GM12873 (cell line): ENCODE results near the gene NIPBL.

Experiments used
- TF ChIP-seq, protein P1 (sequence below): IDR thresholded peaks from 2 replicates; pipeline ENCODE4 v1.5.1; 2012; ENCODE audit warnings: low read depth, mild to moderate bottlenecking, moderate library complexity, low read length, control low read depth; ENCODE audit not compliant: insufficient read depth; ENCODE audit errors: missing control alignments

NIPBL gene

DNA sequence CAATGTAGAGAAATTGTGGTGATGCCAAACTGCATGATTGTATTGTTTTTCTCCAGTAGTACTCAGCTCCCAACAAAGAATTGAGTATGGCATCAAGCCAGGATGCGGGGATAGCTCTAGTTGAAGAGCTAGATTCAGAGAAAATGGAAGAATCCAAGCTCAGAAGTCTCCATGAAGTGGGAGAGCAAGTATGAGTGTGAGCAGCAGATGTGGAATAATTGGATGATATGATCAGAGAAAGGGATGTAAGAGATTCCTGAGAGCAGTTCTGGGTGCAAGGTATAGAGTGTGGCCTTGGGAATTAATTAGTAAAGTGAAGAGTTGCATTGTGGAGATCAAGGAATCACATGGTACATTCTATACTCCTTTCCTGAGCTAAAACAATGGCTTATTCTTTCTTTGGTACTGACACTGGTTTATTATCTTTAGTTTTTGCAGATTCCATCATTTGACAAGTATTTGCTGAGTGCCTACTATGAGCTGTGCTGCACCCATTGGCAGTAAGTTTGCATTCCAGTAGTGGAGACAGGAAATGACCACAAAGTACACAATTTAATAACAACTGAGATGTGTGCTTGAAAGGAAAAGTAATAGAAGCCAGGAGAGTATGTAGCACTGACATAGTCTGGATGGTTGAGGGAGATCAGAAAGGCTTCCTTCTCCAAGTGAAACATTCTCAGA, 195.5 kb downstream of the NIPBL start:
- TF ChIP-seq, protein P1, sequence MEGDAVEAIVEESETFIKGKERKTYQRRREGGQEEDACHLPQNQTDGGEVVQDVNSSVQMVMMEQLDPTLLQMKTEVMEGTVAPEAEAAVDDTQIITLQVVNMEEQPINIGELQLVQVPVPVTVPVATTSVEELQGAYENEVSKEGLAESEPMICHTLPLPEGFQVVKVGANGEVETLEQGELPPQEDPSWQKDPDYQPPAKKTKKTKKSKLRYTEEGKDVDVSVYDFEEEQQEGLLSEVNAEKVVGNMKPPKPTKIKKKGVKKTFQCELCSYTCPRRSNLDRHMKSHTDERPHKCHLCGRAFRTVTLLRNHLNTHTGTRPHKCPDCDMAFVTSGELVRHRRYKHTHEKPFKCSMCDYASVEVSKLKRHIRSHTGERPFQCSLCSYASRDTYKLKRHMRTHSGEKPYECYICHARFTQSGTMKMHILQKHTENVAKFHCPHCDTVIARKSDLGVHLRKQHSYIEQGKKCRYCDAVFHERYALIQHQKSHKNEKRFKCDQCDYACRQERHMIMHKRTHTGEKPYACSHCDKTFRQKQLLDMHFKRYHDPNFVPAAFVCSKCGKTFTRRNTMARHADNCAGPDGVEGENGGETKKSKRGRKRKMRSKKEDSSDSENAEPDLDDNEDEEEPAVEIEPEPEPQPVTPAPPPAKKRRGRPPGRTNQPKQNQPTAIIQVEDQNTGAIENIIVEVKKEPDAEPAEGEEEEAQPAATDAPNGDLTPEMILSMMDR = no peak

DNA sequence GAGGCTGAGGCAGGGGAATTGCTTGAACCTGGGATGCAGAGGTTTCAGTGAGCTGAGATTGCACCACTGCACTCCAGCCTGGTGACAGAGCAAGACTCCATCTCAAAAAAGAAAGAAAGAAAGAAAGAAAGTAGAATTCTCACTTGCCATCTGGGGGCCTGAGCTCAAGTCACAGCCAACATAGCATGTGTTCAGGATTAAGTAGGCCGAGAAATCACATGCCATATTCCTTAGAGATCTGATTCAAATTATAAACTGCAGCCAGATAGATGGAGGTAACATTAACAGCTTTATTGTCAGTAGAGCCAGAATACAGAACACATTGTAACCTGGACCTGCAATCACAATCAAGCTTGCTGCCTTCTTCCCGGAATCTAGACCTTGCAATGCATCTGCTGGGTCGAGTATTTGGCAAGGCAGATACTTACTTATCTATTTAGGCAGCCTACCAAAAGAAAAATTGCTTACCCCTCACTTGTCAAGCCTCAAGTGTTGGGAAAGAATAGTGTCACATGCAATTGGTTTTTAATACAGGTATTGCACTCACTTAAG, 198.9 kb downstream of the NIPBL start:
- TF ChIP-seq, protein P1 = no peak

DNA sequence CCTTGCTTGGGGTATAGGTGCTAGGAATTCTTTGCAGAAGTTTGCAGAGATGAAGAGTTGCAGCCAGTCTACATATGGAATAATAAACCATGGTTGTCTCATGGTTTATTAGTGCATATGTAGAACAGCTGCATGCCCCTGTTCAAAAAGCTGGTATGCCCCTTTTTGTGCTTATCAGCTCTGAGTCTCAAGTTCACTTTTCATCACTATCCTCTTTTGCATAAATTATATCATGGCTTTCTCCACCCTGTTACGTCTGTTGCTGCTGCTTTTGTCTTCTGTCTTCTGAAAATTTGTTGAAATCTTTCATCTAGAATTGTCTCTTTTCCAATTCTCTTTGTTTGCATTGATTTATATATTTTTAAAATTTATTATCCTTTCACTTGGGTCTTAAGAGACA, 200.6 kb downstream of the NIPBL start:
- TF ChIP-seq, protein P1 = no peak

DNA sequence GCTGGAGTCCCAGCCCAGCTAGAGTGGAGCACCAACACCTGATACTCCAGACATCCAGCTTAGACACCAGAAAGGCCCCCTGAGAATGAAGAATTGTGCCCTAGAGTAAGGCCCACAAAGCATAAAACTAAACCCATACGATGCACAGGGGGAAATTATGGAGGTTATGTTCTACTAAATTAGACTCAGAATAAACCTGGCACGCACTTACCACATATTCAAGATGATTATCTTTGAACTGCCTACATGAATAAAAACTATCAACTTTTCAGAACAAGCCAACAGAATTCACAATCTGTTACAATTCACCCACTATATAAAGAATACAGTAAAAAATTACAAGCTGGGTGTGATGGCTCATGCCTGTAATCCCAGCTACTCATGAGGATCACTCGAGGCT, 204.1 kb downstream of the NIPBL start:
- TF ChIP-seq, protein P1 = no peak

DNA sequence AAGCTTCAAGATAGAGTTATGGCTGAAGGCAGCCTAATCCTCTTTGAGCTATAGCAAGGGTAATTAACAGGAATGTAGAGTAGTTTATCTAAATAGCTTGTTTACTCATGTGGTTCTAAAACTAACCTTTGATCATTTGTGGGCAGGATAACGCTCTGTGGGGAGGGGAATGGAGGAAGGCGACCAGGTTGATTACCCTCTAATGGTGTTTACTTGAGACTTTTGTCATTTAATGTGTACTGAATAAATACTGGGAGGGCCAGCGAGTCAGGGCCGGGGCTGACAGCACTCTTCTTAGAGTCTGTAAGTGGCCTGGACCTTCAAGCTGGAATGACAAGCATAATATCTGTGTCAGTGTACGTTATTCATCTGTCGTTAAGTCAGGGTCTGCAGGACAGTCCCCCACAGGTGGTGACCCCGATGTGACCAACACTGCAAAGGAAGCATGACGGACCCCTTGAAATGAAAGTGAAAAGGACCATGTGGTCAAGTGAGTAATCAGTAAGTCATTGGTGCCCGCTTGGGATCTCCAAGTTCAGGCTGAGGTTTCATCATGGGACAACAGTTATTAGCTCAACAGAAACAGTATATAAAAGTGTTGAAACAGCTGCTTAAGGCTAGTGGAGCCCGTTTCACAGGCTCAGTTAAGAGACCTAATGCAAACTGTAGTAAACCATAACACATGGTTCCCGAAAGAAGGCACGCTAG, 210.1 kb downstream of the NIPBL start:
- TF ChIP-seq, protein P1 = no peak

DNA sequence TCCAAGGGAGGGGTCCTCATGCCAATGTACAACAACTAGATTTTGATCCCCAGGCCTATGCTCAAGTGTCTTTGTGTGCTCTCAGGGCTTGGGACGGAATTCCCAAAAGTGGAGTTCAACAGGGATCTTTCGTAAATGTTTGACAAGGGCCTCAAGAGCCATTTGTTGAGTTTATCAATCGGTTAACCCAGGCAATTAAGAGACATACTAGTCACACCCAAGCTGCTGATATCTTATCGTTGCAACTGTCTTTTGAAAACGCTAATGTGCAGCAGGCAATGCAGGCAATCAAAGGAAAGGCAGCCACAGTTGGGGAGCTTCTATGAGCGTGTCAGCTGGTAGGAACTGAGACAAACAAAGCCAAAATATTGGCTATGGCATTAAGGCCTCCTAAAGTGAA, 211.4 kb downstream of the NIPBL start:
- TF ChIP-seq, protein P1 = no peak

DNA sequence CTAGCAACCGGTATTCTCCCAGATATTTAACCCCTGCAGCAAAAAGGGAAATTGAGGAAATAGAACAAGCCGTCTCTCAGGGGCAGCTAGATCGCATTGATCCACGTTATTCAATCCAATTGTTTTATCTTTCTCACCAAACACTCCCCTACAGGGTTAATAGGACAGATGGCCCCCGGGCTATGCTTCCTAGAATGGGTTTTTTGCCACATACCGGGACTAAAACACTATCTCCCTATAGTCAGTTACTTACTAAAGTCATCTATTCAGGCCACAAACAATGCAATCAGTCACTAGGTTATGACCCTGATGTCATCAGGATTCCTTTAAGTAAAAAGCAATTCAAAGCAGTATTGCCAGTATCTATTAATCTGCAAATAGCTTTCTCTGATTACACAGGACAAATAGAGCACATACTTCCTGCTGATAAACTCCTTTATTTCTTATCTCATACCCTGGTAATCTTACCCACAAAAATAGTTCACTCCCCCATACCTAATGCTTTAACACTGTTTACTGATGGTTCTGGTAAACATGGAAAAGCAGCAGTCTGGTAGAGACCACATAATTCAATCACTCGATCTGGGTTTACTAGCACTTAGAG, 213.7 kb downstream of the NIPBL start:
- TF ChIP-seq, protein P1 = no peak
